ENCODE results near the gene PRKAR2B. TPM values are rescaled to one million over a fixed set of nuclear protein-coding genes. Genes with fewer than 3 reads are reported as not detected.

PRKAR2B gene
- total RNA-seq, 2 donors from 2014 or later: 3.9 to 5.3 TPM

GRCh38 chr7:107210400-107210799, 165.9 kb downstream of the PRKAR2B start:
- Histone ChIP-seq H3K9me3 (no peaks in the 10 kb centered on the region), H3K27ac (no peak overlapping the region), H3K36me3 (peaks cover 3% of the 10 kb centered on the region), H3K4me1 (ENCODE audit: control insufficient read depth in 1 of 2, low read depth in 2 of 2) (peaks cover 0 to 24% of the 10 kb centered on the region in 2 donors), H3K27me3 (replicated peaks; ENCODE audit: insufficient read depth) (no peaks in the 10 kb centered on the region), H3K4me3 (no peak overlapping the region)
- ATAC-seq (ENCODE audit: insufficient number of reproducible peaks, low FRiP score, low read depth): no peak
- TF ChIP-seq CTCF (IDR thresholded peaks at IDR 0.05): no peak
- DNase-seq (ENCODE audit: low spot score): no peak

Other genes with a start within 250 kb of the PRKAR2B start
- gene PIK3CG, start 179.4 kb upstream of the PRKAR2B start, total RNA-seq: 1 to 10 TPM; 8.0 to 8.5 TPM
- gene HBP1, start 124.3 kb downstream of the PRKAR2B start, total RNA-seq: 100 to 1,000 TPM; 127 to 138 TPM